HCT116 (cell line): Measurements from ENCODE around the gene BICD2. TPM values are rescaled to one million over a fixed set of nuclear protein-coding genes. Genes with fewer than 3 reads are reported as not detected.

Experiments used
- ATAC-seq: fragments of 200-7000 bp; cut with Tn5 transposase; 2 replicates; pipeline ENCODE4 v1.9.1; 2020; ENCODE audit warnings: mild to moderate bottlenecking, moderate library complexity
- BruUV-seq: library from RNA; stranded (reverse); fragments of 400-500 nt; replicated peaks from 2 replicates; lab custom pipeline; 2021; lab: Mats Ljungman, UMichigan
- CTCF ChIA-PET: fragments of 300-600 bp; sonication (Branson Sonifier 250); formaldehyde crosslinking; loops from one replicate; lab custom pipeline; 2021; ENCODE audit warnings: antibody characterized with exemption; lab: Charles Lee
- POLR2A ChIA-PET: fragments of 300-600, 350-600 bp; sonication (Branson Sonifier 250); formaldehyde crosslinking; loops from one replicate; lab custom pipeline; 2021; ENCODE audit warnings: antibody characterized with exemption; lab: Charles Lee
- RAD21 ChIA-PET, 2 experiments: fragments of 300-600 bp; sonication (Branson Sonifier 250); formaldehyde crosslinking; loops; one replicate each; lab custom pipeline; 2023; ENCODE audit warnings: low total read pairs in 2 of 2; ENCODE audit not compliant: uncharacterized antibody in 2 of 2, unreplicated experiment in 2 of 2, low non-redundant PET in 1 of 2; lab: Charles Lee
- DNase-seq: peaks from one replicate; pipeline ENCODE4 v3.0.0-alpha.2; 2010; ENCODE audit warnings: low read depth, low spot score
- H2AFZ ChIP-seq: fragments of 200-600 bp; shearing (Covaris generic), sonication (generic); 2 replicates; pipeline ENCODE4 v1.6.1; 2017; ENCODE audit warnings: low read depth, mixed run types, mixed read lengths, antibody characterized with exemption, low read length; ENCODE audit not compliant: poor library complexity, severe bottlenecking
- H3K27ac ChIP-seq: 2 replicates; pipeline ENCODE4 v1.5.1; 2012; ENCODE audit warnings: low read depth, low read length
- H3K27me3 ChIP-seq: fragments of 200-600 bp; sonication (generic); 2 replicates; pipeline ENCODE4 v1.6.1; 2016; ENCODE audit warnings: mixed run types, low read length, mixed read lengths; ENCODE audit not compliant: insufficient read depth
- H3K36me3 ChIP-seq, 2 experiments: fragments of 200-500 bp in 1 of 2; fragments of 200-600 bp in 1 of 2; sonication (Bioruptor generic) in 1 of 2; sonication (generic) in 1 of 2; 2 replicates each; pipeline versions ENCODE4 v1.5.1 to v1.6.1; 2014 to 2016; ENCODE audit warnings: low read length in 2 of 2, inconsistent platforms in 1 of 2, mixed read lengths in 1 of 2, mixed run types in 1 of 2; ENCODE audit not compliant: insufficient read depth in 2 of 2, control insufficient read depth in 1 of 2
- H3K4me1 ChIP-seq, 2 experiments: fragments of 200-600 bp in 1 of 2; sonication (generic) in 1 of 2; 2 replicates each; pipeline versions ENCODE4 v1.5.1 to v1.6.1; 2012 to 2017; ENCODE audit warnings: low read length in 2 of 2, inconsistent platforms in 1 of 2, mild to moderate bottlenecking in 1 of 2, mixed read lengths in 1 of 2, mixed run types in 1 of 2, moderate library complexity in 1 of 2; ENCODE audit not compliant: insufficient read depth in 2 of 2, control insufficient read depth in 1 of 2
- H3K4me2 ChIP-seq: fragments of 200-600 bp; sonication (generic); 2 replicates; pipeline ENCODE4 v1.6.1; 2017; ENCODE audit warnings: mixed run types, low read length, mixed read lengths
- H3K4me3 ChIP-seq, 2 experiments: fragments of 200-600 bp in 1 of 2; sonication (generic) in 1 of 2; replicated peaks in 1 of 2; 2 replicates each; pipeline ENCODE4 v1.5.1; 2011 to 2016; ENCODE audit warnings: low read length in 2 of 2, control low read depth in 1 of 2, low read depth in 1 of 2, mild to moderate bottlenecking in 1 of 2, mixed read lengths in 1 of 2, mixed run types in 1 of 2
- H3K79me2 ChIP-seq: fragments of 200-600 bp; sonication (generic); 2 replicates; pipeline ENCODE4 v1.6.1; 2017; ENCODE audit warnings: mild to moderate bottlenecking, mixed run types, low read length, moderate library complexity, mixed read lengths; ENCODE audit not compliant: insufficient read depth
- H3K9ac ChIP-seq: fragments of 200-600 bp; sonication (generic); 2 replicates; pipeline ENCODE4 v1.6.1; 2016; ENCODE audit warnings: low read length, mixed read lengths
- H3K9me2 ChIP-seq: fragments of 200-600 bp; sonication (generic), shearing (Covaris generic); 2 replicates; pipeline ENCODE4 v1.6.1; 2017; ENCODE audit warnings: mixed run types, mild to moderate bottlenecking, moderate library complexity; ENCODE audit not compliant: insufficient read depth
- H3K9me3 ChIP-seq, 2 experiments: fragments of 200-500 bp in 1 of 2; fragments of 200-600 bp in 1 of 2; sonication (Bioruptor generic) in 1 of 2; sonication (generic) in 1 of 2; 2 replicates each; pipeline ENCODE4 v1.6.1; 2014 to 2017; ENCODE audit warnings: low read length in 2 of 2, mixed read lengths in 2 of 2, inconsistent platforms in 1 of 2, low read depth in 1 of 2, mild to moderate bottlenecking in 1 of 2, mixed run types in 1 of 2, moderate library complexity in 1 of 2; ENCODE audit not compliant: control insufficient read depth in 1 of 2, insufficient read depth in 1 of 2
- H4K20me1 ChIP-seq: fragments of 200-600 bp; sonication (generic), shearing (Covaris generic); 2 replicates; pipeline ENCODE4 v1.6.1; 2017; ENCODE audit warnings: mixed run types, mild to moderate bottlenecking, moderate library complexity; ENCODE audit not compliant: insufficient read depth
- CBX3 ChIP-seq: IDR thresholded peaks from 2 replicates; pipeline ENCODE4 v1.6.1; 2012; ENCODE audit warnings: low read depth
- CEBPB ChIP-seq: IDR thresholded peaks from 2 replicates; pipeline ENCODE4 v1.6.1; 2012; ENCODE audit warnings: low read depth
- CTCF ChIP-seq, 3 experiments: fragments of 200-600 bp in 1 of 3; sonication (generic) in 1 of 3; IDR thresholded peaks in 2 of 3; conservative IDR thresholded peaks in 1 of 3; 2 replicates each; pipeline ENCODE4 v1.5.1; 2012 to 2017; ENCODE audit warnings: low read depth in 2 of 3, low read length in 2 of 3, antibody characterized with exemption in 1 of 3, borderline replicate concordance in 1 of 3, control low read depth in 1 of 3, mild to moderate bottlenecking in 1 of 3, mixed read lengths in 1 of 3, mixed run types in 1 of 3, moderate library complexity in 1 of 3; ENCODE audit not compliant: insufficient read depth in 1 of 3
- EGR1 ChIP-seq: IDR thresholded peaks from 2 replicates; pipeline ENCODE4 v1.6.1; 2012; ENCODE audit warnings: low read depth
- EZH2phosphoT487 ChIP-seq: fragments of 200-600 bp; IDR thresholded peaks from 2 replicates; pipeline ENCODE4 v1.6.1; 2018; ENCODE audit warnings: antibody characterized with exemption, borderline replicate concordance
- FOSL1 ChIP-seq: IDR thresholded peaks from 2 replicates; pipeline ENCODE4 v1.6.1; 2012; ENCODE audit warnings: low read depth
- JUND ChIP-seq: IDR thresholded peaks from 2 replicates; pipeline ENCODE4 v1.6.1; 2012
- POLR2A ChIP-seq: IDR thresholded peaks from 2 replicates; pipeline ENCODE4 v1.7.0; 2011; ENCODE audit warnings: borderline replicate concordance; ENCODE audit not compliant: insufficient read depth, insufficient read length; ENCODE audit errors: extremely low read depth
- RAD21 ChIP-seq: IDR thresholded peaks from 2 replicates; pipeline ENCODE4 v1.6.1; 2012; ENCODE audit warnings: low read depth, mild to moderate bottlenecking
- SIN3A ChIP-seq: IDR thresholded peaks from 2 replicates; pipeline ENCODE4 v1.6.1; 2012; ENCODE audit warnings: low read depth
- SRF ChIP-seq: IDR thresholded peaks from 2 replicates; pipeline ENCODE4 v1.6.1; 2012; ENCODE audit warnings: low read depth
- YY1 ChIP-seq: IDR thresholded peaks from 2 replicates; pipeline ENCODE4 v1.6.1; 2011; ENCODE audit warnings: low read length, low read depth, moderate library complexity, mild to moderate bottlenecking; ENCODE audit not compliant: insufficient replicate concordance; ENCODE audit errors: extremely low read depth
- ZFX ChIP-seq: fragments of 450-650 bp; IDR thresholded peaks from 2 replicates; pipeline ENCODE4 v1.6.1; 2017
- intact Hi-C: fragments of 100-400 bp; cut with micrococcal nuclease; formaldehyde crosslinking; loops from 2 replicates; pipeline ENCODE4 v1.10.0; 2022
- total RNA-seq: library from RNA; stranded (reverse); gene quantifications from one replicate; pipeline ENCODE4 v1.2.1, GENCODE V29; 2021; ENCODE audit not compliant: unreplicated experiment
- TF ChIP-seq, protein P1 (sequence below): IDR thresholded peaks from 2 replicates; pipeline ENCODE4 v1.6.1; 2012
- TF ChIP-seq, protein P2 (sequence below): IDR thresholded peaks from 2 replicates; pipeline ENCODE4 v1.6.1; 2011; ENCODE audit warnings: mild to moderate bottlenecking, low read length, moderate library complexity; ENCODE audit not compliant: insufficient replicate concordance; ENCODE audit errors: extremely low read depth

BICD2 gene
- total RNA-seq, 1 experiment from 2014 or later, result 23.4 TPM

DNA sequence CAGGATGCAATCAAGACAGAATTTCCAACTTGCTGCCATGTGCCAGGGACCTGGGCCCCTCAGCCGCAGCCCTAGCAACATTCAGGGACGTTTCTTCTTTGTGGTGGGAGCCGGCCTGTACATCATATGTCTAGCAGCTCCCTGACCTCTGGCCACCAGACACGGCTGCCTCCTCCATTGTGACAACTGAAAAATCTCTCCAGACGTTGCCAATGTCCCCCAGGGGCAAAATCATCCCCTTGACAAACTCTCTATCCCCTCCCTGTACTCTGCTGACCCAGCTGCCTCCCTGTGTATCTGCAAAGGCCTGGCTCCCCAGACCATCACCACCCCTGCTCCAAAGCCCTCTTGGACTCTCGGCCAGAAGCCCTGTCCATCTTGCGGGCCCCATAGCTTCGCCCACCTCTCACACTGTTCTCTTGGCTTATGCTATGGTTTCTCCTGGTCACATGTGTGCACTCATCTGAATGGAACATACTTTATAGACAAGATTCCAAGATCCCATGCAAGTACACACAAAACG is 40.8 kb downstream of the BICD2 start:
- CTCF ChIA-PET, result no interaction called here
- Histone ChIP-seq H3K9me3 (no peaks in the 10 kb centered on the region), H3K4me2 (no peak overlapping the region), H3K36me3 (peaks cover 19 to 20% of the 10 kb centered on the region in 2 experiments; a peak in 3 of 4 replicates), H3K27me3 (no peaks in the 10 kb centered on the region), H3K27ac (no peak overlapping the region), H3K79me2 (peaks cover 36% of the 10 kb centered on the region; the same call in 1 of the 2 replicates), H3K9ac (no peak overlapping the region), H4K20me1 (0 out of 2 replicates have a peak, but pooled peaks cover 3% of the 10 kb centered on the region), H3K9me2 (no peaks in the 10 kb centered on the region), H3K4me1 (no peaks in the 10 kb centered on the region), H3K4me3 (no peak overlapping the region), H2AFZ (no peak overlapping the region)
- DNase-seq (no peak), ATAC-seq (no peak)
- no TSS peak for BruUV-seq
- intact Hi-C loops, result no loop called here
- no peak for TF ChIP-seq ZFX
- no peak for TF ChIP-seq FOSL1
- no peak for TF ChIP-seq EGR1
- TF ChIP-seq, protein P1, sequence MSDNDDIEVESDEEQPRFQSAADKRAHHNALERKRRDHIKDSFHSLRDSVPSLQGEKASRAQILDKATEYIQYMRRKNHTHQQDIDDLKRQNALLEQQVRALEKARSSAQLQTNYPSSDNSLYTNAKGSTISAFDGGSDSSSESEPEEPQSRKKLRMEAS, result no peak
- no peak for TF ChIP-seq CBX3
- TF ChIP-seq JUND, result no peak
- TF ChIP-seq EZH2phosphoT487, result no peak
- no peak for TF ChIP-seq SIN3A
- TF ChIP-seq, protein P2, sequence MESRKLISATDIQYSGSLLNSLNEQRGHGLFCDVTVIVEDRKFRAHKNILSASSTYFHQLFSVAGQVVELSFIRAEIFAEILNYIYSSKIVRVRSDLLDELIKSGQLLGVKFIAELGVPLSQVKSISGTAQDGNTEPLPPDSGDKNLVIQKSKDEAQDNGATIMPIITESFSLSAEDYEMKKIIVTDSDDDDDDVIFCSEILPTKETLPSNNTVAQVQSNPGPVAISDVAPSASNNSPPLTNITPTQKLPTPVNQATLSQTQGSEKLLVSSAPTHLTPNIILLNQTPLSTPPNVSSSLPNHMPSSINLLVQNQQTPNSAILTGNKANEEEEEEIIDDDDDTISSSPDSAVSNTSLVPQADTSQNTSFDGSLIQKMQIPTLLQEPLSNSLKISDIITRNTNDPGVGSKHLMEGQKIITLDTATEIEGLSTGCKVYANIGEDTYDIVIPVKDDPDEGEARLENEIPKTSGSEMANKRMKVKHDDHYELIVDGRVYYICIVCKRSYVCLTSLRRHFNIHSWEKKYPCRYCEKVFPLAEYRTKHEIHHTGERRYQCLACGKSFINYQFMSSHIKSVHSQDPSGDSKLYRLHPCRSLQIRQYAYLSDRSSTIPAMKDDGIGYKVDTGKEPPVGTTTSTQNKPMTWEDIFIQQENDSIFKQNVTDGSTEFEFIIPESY, result no peak
- RAD21 ChIA-PET, result no interaction called here
- POLR2A ChIA-PET, result no interaction called here

DNA sequence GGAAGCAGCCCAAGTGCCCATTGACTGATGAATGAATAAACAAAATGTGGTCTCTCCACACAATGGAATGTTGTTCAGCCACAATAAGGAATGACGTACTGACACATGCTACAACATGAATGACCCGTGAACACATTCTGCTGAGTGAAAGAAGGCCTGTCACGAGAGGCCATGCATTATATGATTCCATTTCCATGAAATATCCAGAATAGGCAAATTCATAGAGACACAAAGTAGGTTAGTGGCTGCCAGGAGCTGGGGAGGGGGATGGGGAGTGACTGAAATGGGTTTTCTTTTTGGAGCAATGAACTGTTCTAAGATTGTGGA is 41.4 kb downstream of the BICD2 start:
- CTCF ChIA-PET, result no interaction called here
- Histone ChIP-seq H3K79me2 (peaks cover 34% of the 10 kb centered on the region; the same call in 1 of the 2 replicates), H3K27me3 (no peaks in the 10 kb centered on the region)
- no TSS peak for BruUV-seq
- TF ChIP-seq YY1 (no peak), SRF (no peak), EGR1 (no peak), RAD21 (no peak), CTCF (IDR thresholded peaks at IDR 0.05 in 2 of 3, conservative IDR thresholded peaks at IDR 0.05 in 1 of 3; ENCODE audit: borderline replicate concordance in 1 of 3, insufficient read depth in 1 of 3, low read depth in 2 of 3, low read length in 2 of 3) (no peak), CBX3 (no peak), POLR2A (no peak), JUND (no peak), FOSL1 (no peak), CEBPB (no peak)
- TF ChIP-seq, protein P2, result no peak
- TF ChIP-seq, all 23 proteins: peak for 0
- intact Hi-C loops, result no loop called here
- Histone ChIP-seq H4K20me1 (0 out of 2 replicates have a peak, but pooled peaks cover 3% of the 10 kb centered on the region), H3K4me2 (no peak overlapping the region), H3K9ac (no peak overlapping the region), H2AFZ (no peak overlapping the region), H3K4me3 (no peak overlapping the region), H3K9me3 (no peaks in the 10 kb centered on the region), H3K4me1 (no peaks in the 10 kb centered on the region), H3K9me2 (no peaks in the 10 kb centered on the region), H3K27ac (no peak overlapping the region), H3K36me3 (peaks cover 19 to 20% of the 10 kb centered on the region in 2 experiments; a peak in 3 of 4 replicates)
- DNase-seq, result no peak
- ChIA-PET POLR2A (no interaction called here), RAD21 (no interaction called here)
- no peak for ATAC-seq
